ENCODE data around the gene MEF2C.
"Not testable (repeated sequence)": the region's sequence is repeated elsewhere in the genome, so short reads cannot be mapped to it uniquely, and the experiment has no call there.

Gene MEF2C

GRCh38 chr5:88858392-88858791 lies 24.6 kb downstream of the MEF2C start:
- no peaks in the 10 kb centered on the region for H3K9me2 ChIP-seq (replicated peaks; ENCODE audit: control insufficient read depth, low read length)
- H3K4me2 ChIP-seq (ENCODE audit: low read length), result no peak overlapping the region
- H3F3A ChIP-seq (ENCODE audit: control insufficient read depth, insufficient read depth), result no peaks in the 10 kb centered on the region
- H4K20me1 ChIP-seq (ENCODE audit: control insufficient read depth, insufficient read depth, low read depth, low read length), result no peaks in the 10 kb centered on the region; the same call in 1 of the 2 replicates
- H3K79me2 ChIP-seq (ENCODE audit: control insufficient read depth, low read length), result peaks cover 74% of the 10 kb centered on the region
- TF ChIP-seq EZH2phosphoT487 (IDR thresholded peaks at IDR 0.05; ENCODE audit: borderline replicate concordance, low read length) (no peak), CTCF (IDR thresholded peaks at IDR 0.05; ENCODE audit: low read depth, low read length, poor library complexity, severe bottlenecking) (no peak)
- peaks cover 89% of the 10 kb centered on the region for H3K36me3 ChIP-seq (ENCODE audit: control insufficient read depth, low read length)
- H3K27ac ChIP-seq (ENCODE audit: low read depth, low read length), result no peak overlapping the region
- H3K9me3 ChIP-seq (ENCODE audit: control insufficient read depth, insufficient read depth, low read length), result peaks cover 10% of the 10 kb centered on the region
- H3K27me3 ChIP-seq (ENCODE audit: control insufficient read depth, low read length), result no peaks in the 10 kb centered on the region
- peaks cover 5% of the 10 kb centered on the region for H3K4me1 ChIP-seq (ENCODE audit: control insufficient read depth, low read length)
- no peak overlapping the region for H3K4me3 ChIP-seq (ENCODE audit: low read length)

GRCh38 chr5:88856381-88856780 lies 26.6 kb downstream of the MEF2C start:
- H3K79me2 ChIP-seq (ENCODE audit: control insufficient read depth, low read length), result peaks cover 68% of the 10 kb centered on the region
- H3K27me3 ChIP-seq (ENCODE audit: control insufficient read depth, low read length); H3K4me2 ChIP-seq (ENCODE audit: low read length): not testable (repeated sequence)

GRCh38 chr5:88854769-88855168 lies 28.2 kb downstream of the MEF2C start:
- no peaks in the 10 kb centered on the region for H4K20me1 ChIP-seq (ENCODE audit: control insufficient read depth, insufficient read depth, low read depth, low read length)
- H3K4me2 ChIP-seq (ENCODE audit: low read length), result no peak overlapping the region
- H3K36me3 ChIP-seq (ENCODE audit: control insufficient read depth, low read length), result peaks cover 69% of the 10 kb centered on the region
- H3K4me3 ChIP-seq (ENCODE audit: low read length), result no peak overlapping the region
- no peaks in the 10 kb centered on the region for H3K9me2 ChIP-seq (replicated peaks; ENCODE audit: control insufficient read depth, low read length)
- peaks cover 10% of the 10 kb centered on the region for H3K9me3 ChIP-seq (ENCODE audit: control insufficient read depth, insufficient read depth, low read length)
- no peak for TF ChIP-seq CTCF (IDR thresholded peaks at IDR 0.05; ENCODE audit: low read depth, low read length, poor library complexity, severe bottlenecking)
- TF ChIP-seq EZH2phosphoT487 (IDR thresholded peaks at IDR 0.05; ENCODE audit: borderline replicate concordance, low read length), result no peak
- H3F3A ChIP-seq (ENCODE audit: control insufficient read depth, insufficient read depth), result no peaks in the 10 kb centered on the region
- no peak overlapping the region for H3K27ac ChIP-seq (ENCODE audit: low read depth, low read length)
- no peaks in the 10 kb centered on the region for H3K27me3 ChIP-seq (ENCODE audit: control insufficient read depth, low read length)
- H3K4me1 ChIP-seq (ENCODE audit: control insufficient read depth, low read length), result peaks cover 23% of the 10 kb centered on the region
- H3K79me2 ChIP-seq (ENCODE audit: control insufficient read depth, low read length), result peaks cover 68% of the 10 kb centered on the region

More at GRCh38 chr5:88856381-88856780, 26.6 kb downstream of the MEF2C start:
- H3K27ac ChIP-seq (ENCODE audit: low read depth, low read length); H3K9me2 ChIP-seq (replicated peaks; ENCODE audit: control insufficient read depth, low read length); H3F3A ChIP-seq (ENCODE audit: control insufficient read depth, insufficient read depth); H3K4me3 ChIP-seq (ENCODE audit: low read length); H3K4me1 ChIP-seq (ENCODE audit: control insufficient read depth, low read length); H4K20me1 ChIP-seq (ENCODE audit: control insufficient read depth, insufficient read depth, low read depth, low read length): not testable (repeated sequence)
- Histone ChIP-seq H3K9me3 (ENCODE audit: control insufficient read depth, insufficient read depth, low read length) (peaks cover 10% of the 10 kb centered on the region), H3K36me3 (ENCODE audit: control insufficient read depth, low read length) (peaks cover 77% of the 10 kb centered on the region)

GRCh38 chr5:88847420-88847819 lies 35.6 kb downstream of the MEF2C start:
- Histone ChIP-seq H3K9me2 (replicated peaks; ENCODE audit: control insufficient read depth, low read length) (no peaks in the 10 kb centered on the region), H3K36me3 (ENCODE audit: control insufficient read depth, low read length) (peaks cover 35% of the 10 kb centered on the region), H3K9me3 (ENCODE audit: control insufficient read depth, insufficient read depth, low read length) (no peaks in the 10 kb centered on the region), H3K4me2 (ENCODE audit: low read length) (peak overlapping the region; percentile 51), H3K27me3 (ENCODE audit: control insufficient read depth, low read length) (no peaks in the 10 kb centered on the region), H3F3A (ENCODE audit: control insufficient read depth, insufficient read depth) (no peaks in the 10 kb centered on the region), H3K27ac (ENCODE audit: low read depth, low read length) (no peak overlapping the region), H3K4me3 (ENCODE audit: low read length) (peak overlapping the region; percentile 27; the same call in 1 of the 2 replicates), H3K79me2 (ENCODE audit: control insufficient read depth, low read length) (peaks cover 79% of the 10 kb centered on the region), H4K20me1 (ENCODE audit: control insufficient read depth, insufficient read depth, low read depth, low read length) (no peaks in the 10 kb centered on the region), H3K4me1 (ENCODE audit: control insufficient read depth, low read length) (peaks cover 79% of the 10 kb centered on the region)
- TF ChIP-seq CTCF (IDR thresholded peaks at IDR 0.05; ENCODE audit: low read depth, low read length, poor library complexity, severe bottlenecking) (no peak), EZH2phosphoT487 (IDR thresholded peaks at IDR 0.05; ENCODE audit: borderline replicate concordance, low read length) (no peak)

Data from DOHH2 (cell line).